ENCODE data around the gene OMP. TPM values are rescaled to one million over a fixed set of nuclear protein-coding genes. Genes with fewer than 3 reads are reported as not detected.

The OMP gene, protein sequence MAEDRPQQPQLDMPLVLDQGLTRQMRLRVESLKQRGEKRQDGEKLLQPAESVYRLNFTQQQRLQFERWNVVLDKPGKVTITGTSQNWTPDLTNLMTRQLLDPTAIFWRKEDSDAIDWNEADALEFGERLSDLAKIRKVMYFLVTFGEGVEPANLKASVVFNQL
- 0.85 TPM in 1 of 2 replicates, not detected in the other for total RNA-seq

DNA sequence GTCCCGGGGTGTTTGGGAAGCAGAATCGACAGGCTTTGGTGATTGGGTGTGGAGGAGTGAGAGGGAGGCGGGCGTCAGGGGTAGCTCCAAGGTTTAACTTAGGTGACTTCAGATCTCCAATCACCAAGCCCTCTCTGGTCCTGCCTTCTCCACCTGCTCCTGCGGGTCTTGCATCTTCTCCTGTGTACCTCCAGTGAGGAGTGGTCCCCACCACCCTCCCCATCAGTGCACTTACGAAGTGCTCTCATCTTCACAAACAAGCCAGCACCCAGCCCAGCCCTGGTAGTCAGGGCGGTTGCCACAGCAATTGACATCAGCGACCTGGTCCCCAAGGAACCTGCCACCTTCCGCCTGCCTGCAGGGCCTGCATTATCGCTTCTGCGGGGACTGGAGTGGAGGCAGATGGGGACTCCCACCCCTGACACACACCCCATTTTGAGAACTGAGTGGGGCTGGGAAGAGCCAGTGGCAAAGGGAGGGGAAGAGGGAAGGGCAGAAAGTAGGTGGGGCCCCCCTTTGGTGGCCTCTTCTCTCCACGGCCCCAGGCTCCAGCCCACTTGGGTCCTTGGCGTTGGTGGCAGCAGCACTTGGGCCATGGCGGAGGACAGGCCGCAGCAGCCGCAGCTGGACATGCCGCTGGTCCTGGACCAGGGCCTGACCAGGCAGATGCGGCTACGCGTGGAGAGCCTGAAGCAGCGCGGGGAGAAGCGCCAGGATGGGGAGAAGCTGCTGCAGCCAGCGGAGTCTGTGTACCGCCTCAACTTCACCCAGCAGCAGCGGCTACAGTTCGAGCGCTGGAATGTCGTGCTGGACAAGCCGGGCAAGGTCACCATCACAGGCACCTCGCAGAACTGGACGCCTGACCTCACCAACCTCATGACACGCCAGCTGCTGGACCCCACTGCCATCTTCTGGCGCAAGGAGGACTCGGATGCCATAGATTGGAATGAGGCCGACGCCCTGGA, at the start of gene OMP:
Gene OMP, plus strand, starts transcription at position 595 of the 965 bp plus-strand sequence. Its CDS starts 0 bp downstream, at position 595.

DNA sequence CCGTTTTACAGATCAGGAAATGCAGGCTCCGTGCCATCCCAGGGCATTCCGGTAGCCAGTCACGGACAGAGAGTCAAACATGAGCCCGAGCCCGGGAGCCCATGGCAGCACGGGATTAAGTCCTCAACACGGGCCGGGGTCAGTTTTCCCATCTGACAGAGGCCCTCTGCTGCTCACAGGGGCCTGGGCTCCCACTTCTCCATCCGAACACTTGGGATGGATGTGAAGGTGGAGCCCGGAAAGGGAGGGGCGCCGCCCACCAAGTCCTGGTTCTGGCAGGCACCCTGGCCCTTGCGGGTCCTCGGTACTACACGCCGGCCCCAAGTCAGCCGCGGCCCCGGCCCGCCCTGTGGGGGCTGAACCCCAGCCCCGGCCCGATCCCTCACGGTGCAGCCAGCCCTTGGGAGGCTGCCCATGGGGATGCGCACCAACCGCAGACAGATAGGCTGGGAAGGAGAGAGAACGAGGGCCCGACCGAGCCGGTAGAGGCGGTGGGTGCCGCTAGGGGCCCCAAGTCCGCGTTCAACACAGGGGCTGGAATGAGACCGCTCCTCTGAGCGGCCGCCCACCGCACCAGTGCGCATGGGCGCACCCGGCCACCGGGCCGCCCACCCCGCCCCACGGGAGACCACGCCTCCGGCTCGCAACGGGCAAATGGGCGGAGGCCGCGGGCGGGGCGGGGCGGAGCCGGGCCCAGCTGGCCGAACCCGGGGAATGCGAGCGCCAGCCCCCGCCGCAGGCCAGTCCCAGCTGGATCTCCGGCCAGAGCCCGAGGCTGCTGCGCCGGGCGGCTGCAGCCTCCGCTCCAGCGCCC, 36.2 kb upstream of the OMP start, which contains the start of gene CAPN5:
Gene CAPN5, plus strand, starts transcription at position 743 of the 814 bp plus-strand sequence. CDS start 17,916 bp downstream, outside the sequence.

DNA sequence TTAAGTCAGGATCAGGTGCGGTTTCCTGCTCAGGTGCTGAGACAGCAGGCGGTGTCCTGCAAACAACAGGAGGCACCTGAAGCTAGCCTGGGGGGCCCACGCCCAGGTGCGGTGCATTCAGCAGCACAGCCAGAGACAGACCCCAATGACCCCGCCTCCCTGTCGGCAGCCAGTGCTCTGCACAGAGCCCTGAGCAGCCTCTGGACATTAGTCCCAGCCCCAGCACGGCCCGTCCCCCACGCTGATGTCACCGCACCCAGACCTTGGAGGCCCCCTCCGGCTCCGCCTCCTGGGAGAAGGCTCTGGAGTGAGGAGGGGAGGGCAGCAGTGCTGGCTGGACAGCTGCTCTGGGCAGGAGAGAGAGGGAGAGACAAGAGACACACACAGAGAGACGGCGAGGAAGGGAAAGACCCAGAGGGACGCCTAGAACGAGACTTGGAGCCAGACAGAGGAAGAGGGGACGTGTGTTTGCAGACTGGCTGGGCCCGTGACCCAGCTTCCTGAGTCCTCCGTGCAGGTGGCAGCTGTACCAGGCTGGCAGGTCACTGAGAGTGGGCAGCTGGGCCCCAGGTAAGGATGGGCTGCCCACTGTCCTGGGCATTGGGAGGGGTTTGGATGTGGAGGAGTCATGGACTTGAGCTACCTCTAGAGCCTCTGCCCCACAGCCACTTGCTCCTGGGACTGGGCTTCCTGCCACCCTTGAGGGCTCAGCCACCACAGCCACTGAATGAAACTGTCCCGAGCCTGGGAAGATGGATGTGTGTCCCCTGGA, 25.5 kb downstream of the OMP start, which contains the start of gene MYO7A:
Gene MYO7A, plus strand, starts transcription at position 327 of the 772 bp plus-strand sequence. CDS start 2,389 bp downstream, outside the sequence.

Other genes with a start within 250 kb of the OMP start
- 40.9 and 50.8 TPM in 2 replicates for gene ACER3, start 241.9 kb upstream of the OMP start, total RNA-seq
- gene B3GNT6, start 68.4 kb upstream of the OMP start, total RNA-seq, result not detected in 2 replicates
- gene CAPN5, start 35.9 kb upstream of the OMP start, total RNA-seq, result 19.1 and 19.5 TPM in 2 replicates
- under 0.01 TPM in 1 of 2 replicates, not detected in the other for gene MYO7A, start 25.4 kb downstream of the OMP start, total RNA-seq
- not detected in 2 replicates for gene GDPD4, start 198.8 kb downstream of the OMP start, total RNA-seq